Rectal smooth muscle tissue (tissue), 1 donor: ENCODE results near the gene TNNI2.
A peak's percentile ranks its signal among the peaks of the same experiment; 100 is the strongest.

Experiments used
- H3K27ac ChIP-seq: one replicate; pipeline ENCODE4 v1.7.0; 2013; ENCODE audit warnings: low read depth, low read length, inconsistent platforms
- H3K27me3 ChIP-seq: one replicate; pipeline ENCODE4 v1.7.0; 2013; ENCODE audit warnings: low read length; ENCODE audit not compliant: control insufficient read depth, insufficient read depth
- H3K36me3 ChIP-seq: one replicate; pipeline ENCODE4 v1.7.0; 2013; ENCODE audit warnings: low read length; ENCODE audit not compliant: control insufficient read depth, insufficient read depth
- H3K4me1 ChIP-seq: one replicate; pipeline ENCODE4 v1.7.0; 2013; ENCODE audit warnings: low read length; ENCODE audit not compliant: control insufficient read depth, insufficient read depth
- H3K4me3 ChIP-seq: one replicate; pipeline ENCODE4 v1.7.0; 2013; ENCODE audit warnings: low read length
- H3K9ac ChIP-seq: one replicate; pipeline ENCODE4 v1.7.0; 2013; ENCODE audit warnings: low read length

The TNNI2 gene

GRCh38 chr11:1856306-1857005, 17.7 kb downstream of the TNNI2 start:
- Histone ChIP-seq H3K4me1 (no peaks in the 10 kb centered on the region), H3K27ac (no peak overlapping the region), H3K9ac (no peak overlapping the region), H3K27me3 (no peaks in the 10 kb centered on the region), H3K4me3 (no peak overlapping the region), H3K36me3 (no peaks in the 10 kb centered on the region)

- no peaks in the 10 kb centered on the region for H3K4me1 ChIP-seq
Observed at GRCh38 chr11:1857064-1857463, 18.3 kb downstream of the TNNI2 start.

GRCh38 chr11:1858154-1858553, 19.4 kb downstream of the TNNI2 start:
- H3K4me1 ChIP-seq: peaks cover 2% of the 10 kb centered on the region
- H3K27me3 ChIP-seq: no peaks in the 10 kb centered on the region
- no peaks in the 10 kb centered on the region for H3K36me3 ChIP-seq
- H3K4me3 ChIP-seq: no peak overlapping the region
- H3K9ac ChIP-seq: no peak overlapping the region
- H3K27ac ChIP-seq: no peak overlapping the region

More at GRCh38 chr11:1857064-1857463, 18.3 kb downstream of the TNNI2 start:
- Histone ChIP-seq H3K4me3 (no peak overlapping the region), H3K27ac (no peak overlapping the region), H3K27me3 (no peaks in the 10 kb centered on the region), H3K9ac (no peak overlapping the region), H3K36me3 (no peaks in the 10 kb centered on the region)

GRCh38 chr11:1858576-1858975, 19.8 kb downstream of the TNNI2 start:
- no peaks in the 10 kb centered on the region for H3K27me3 ChIP-seq
- H3K4me1 ChIP-seq: peaks cover 7% of the 10 kb centered on the region
- H3K4me3 ChIP-seq: no peak overlapping the region
- H3K27ac ChIP-seq: no peak overlapping the region
- H3K36me3 ChIP-seq: no peaks in the 10 kb centered on the region
- H3K9ac ChIP-seq: no peak overlapping the region

- peaks cover 9% of the 10 kb centered on the region for H3K4me1 ChIP-seq
- H3K36me3 ChIP-seq: no peaks in the 10 kb centered on the region
- no peak overlapping the region for H3K27ac ChIP-seq
- H3K9ac ChIP-seq: no peak overlapping the region
- H3K27me3 ChIP-seq: no peaks in the 10 kb centered on the region
- no peak overlapping the region for H3K4me3 ChIP-seq
Observed at GRCh38 chr11:1859004-1859403, 20.2 kb downstream of the TNNI2 start.

- Histone ChIP-seq H3K4me1 (peaks cover 19% of the 10 kb centered on the region), H3K36me3 (no peaks in the 10 kb centered on the region), H3K9ac (no peak overlapping the region), H3K27me3 (no peaks in the 10 kb centered on the region), H3K4me3 (no peak overlapping the region), H3K27ac (no peak overlapping the region)
Observed at GRCh38 chr11:1860108-1860507, 21.3 kb downstream of the TNNI2 start.

- H3K9ac ChIP-seq: no peak overlapping the region
- H3K27ac ChIP-seq: no peak overlapping the region
- no peaks in the 10 kb centered on the region for H3K36me3 ChIP-seq
- no peaks in the 10 kb centered on the region for H3K27me3 ChIP-seq
- H3K4me3 ChIP-seq: no peak overlapping the region
- peaks cover 22% of the 10 kb centered on the region for H3K4me1 ChIP-seq
Observed at GRCh38 chr11:1861435-1862411, 22.9 kb downstream of the TNNI2 start.

GRCh38 chr11:1862588-1863351, 24.0 kb downstream of the TNNI2 start:
- H3K4me1 ChIP-seq: peaks cover 22% of the 10 kb centered on the region
- H3K27ac ChIP-seq: peak overlapping the region; percentile 80
- no peaks in the 10 kb centered on the region for H3K36me3 ChIP-seq
- no peak overlapping the region for H3K9ac ChIP-seq
- no peaks in the 10 kb centered on the region for H3K27me3 ChIP-seq
- peak overlapping the region; percentile 38 for H3K4me3 ChIP-seq

GRCh38 chr11:1863352-1864216, 24.8 kb downstream of the TNNI2 start:
- peaks cover 22% of the 10 kb centered on the region for H3K4me1 ChIP-seq
- H3K9ac ChIP-seq: no peak overlapping the region

GRCh38 chr11:1864231-1864630, 25.4 kb downstream of the TNNI2 start:
- Histone ChIP-seq H3K27ac (peak overlapping the region; percentile 80), H3K4me1 (peaks cover 22% of the 10 kb centered on the region), H3K27me3 (no peaks in the 10 kb centered on the region), H3K4me3 (peak overlapping the region; percentile 54), H3K9ac (no peak overlapping the region), H3K36me3 (no peaks in the 10 kb centered on the region)

More at GRCh38 chr11:1863352-1864216, 24.8 kb downstream of the TNNI2 start:
- no peaks in the 10 kb centered on the region for H3K36me3 ChIP-seq
- peak overlapping the region; percentile 80 for H3K27ac ChIP-seq
- peak overlapping the region; percentile 54 for H3K4me3 ChIP-seq
- no peaks in the 10 kb centered on the region for H3K27me3 ChIP-seq

GRCh38 chr11:1864831-1865665, 26.3 kb downstream of the TNNI2 start:
- H3K36me3 ChIP-seq: no peaks in the 10 kb centered on the region
- H3K4me1 ChIP-seq: peaks cover 22% of the 10 kb centered on the region
- peak overlapping the region; percentile 80 for H3K27ac ChIP-seq
- no peaks in the 10 kb centered on the region for H3K27me3 ChIP-seq
- H3K9ac ChIP-seq: no peak overlapping the region
- peak overlapping the region; percentile 54 for H3K4me3 ChIP-seq
